K562 (cell line): Measurements from ENCODE around the gene PLEKHM2. TPM values are rescaled to one million over a fixed set of nuclear protein-coding genes. Genes with fewer than 3 reads are reported as not detected.

Experiments used
- ATAC-seq: fragments of 200-7000 bp; cut with Tn5 transposase; 3 replicates; pipeline ENCODE4 v1.9.1; 2020; ENCODE audit warnings: moderate library complexity
- BruUV-seq: library from RNA; stranded (reverse); fragments of 400-500 nt; replicated peaks from 2 replicates; lab custom pipeline; 2021; lab: Mats Ljungman, UMichigan
- CTCF ChIA-PET: fragments of 300-600 bp; formaldehyde crosslinking; extraction: SDS; loops from one replicate; lab custom pipeline; 2021; ENCODE audit warnings: low intra/inter-chr PET ratio; lab: Yijun Ruan, JAX
- POLR2A ChIA-PET: fragments of 300-600, 350-650 bp; sonication (Branson Sonifier 250); formaldehyde crosslinking; extraction: SDS; loops from one replicate; lab custom pipeline; 2021; ENCODE audit warnings: antibody characterized with exemption, inconsistent platforms; lab: Yijun Ruan, JAX
- DNase-seq, 4 experiments: peaks; one replicate each; pipeline versions ENCODE4 v3.0.0 to v3.0.0-alpha.2; 2011 to 2018; ENCODE audit warnings: low spot score in 3 of 4, mixed read lengths in 3 of 4; ENCODE audit errors: extremely low read depth in 1 of 4
- FAIRE-seq: peaks from 2 replicates; lab custom pipeline; 2011; peaks lifted over from hg19 to GRCh38; lab: Jason Lieb, UNC
- H2AFZ ChIP-seq: 2 replicates; pipeline ENCODE4 v1.6.0; 2011; ENCODE audit warnings: low read depth, low read length, control low read depth, inconsistent platforms
- H3K27ac ChIP-seq: fragments of 200-600 bp; 3 replicates; pipeline ENCODE4 v1.8.0; 2011; ENCODE audit warnings: low read depth, mild to moderate bottlenecking, control low read depth, inconsistent platforms, low read length, moderate library complexity, mixed read lengths; ENCODE audit errors: extremely low read depth
- H3K27me3 ChIP-seq, 2 experiments: fragments of 300-600 bp in 1 of 2; 2 replicates in 1 of 2; 3 replicates in 1 of 2; pipeline versions ENCODE4 v1.6.0 to v1.8.0; 2011; ENCODE audit warnings: inconsistent platforms in 2 of 2, low read length in 2 of 2, mild to moderate bottlenecking in 1 of 2, mixed read lengths in 1 of 2, moderate library complexity in 1 of 2; ENCODE audit not compliant: control insufficient read depth in 2 of 2, insufficient read depth in 2 of 2
- H3K36me3 ChIP-seq: fragments of 300-600 bp; 3 replicates; pipeline ENCODE4 v1.8.0; 2011; ENCODE audit warnings: mild to moderate bottlenecking, low read length, inconsistent platforms; ENCODE audit not compliant: control insufficient read depth, insufficient read depth
- H3K4me1 ChIP-seq, 2 experiments: fragments of 200-600 bp in 1 of 2; replicated peaks in 1 of 2; 2 replicates in 1 of 2; 3 replicates in 1 of 2; pipeline versions ENCODE4 v1.5.1 to v1.8.0; 2011; ENCODE audit warnings: inconsistent platforms in 2 of 2, low read length in 2 of 2, mild to moderate bottlenecking in 1 of 2, mixed read lengths in 1 of 2, moderate library complexity in 1 of 2; ENCODE audit not compliant: control insufficient read depth in 2 of 2, insufficient read depth in 2 of 2
- H3K4me2 ChIP-seq: 2 replicates; pipeline ENCODE4 v1.6.1; 2011; ENCODE audit warnings: low read length, control low read depth, inconsistent platforms, mixed read lengths; ENCODE audit not compliant: insufficient read depth
- H3K4me3 ChIP-seq: fragments of 200-600 bp; sonication (generic), shearing (Covaris generic); 2 replicates; pipeline ENCODE4 v1.5.1; 2016; ENCODE audit warnings: control low read depth, inconsistent platforms
- H3K79me2 ChIP-seq: fragments of 200-600 bp; 3 replicates; pipeline ENCODE4 v1.8.0; 2011; ENCODE audit warnings: low read length, inconsistent platforms; ENCODE audit not compliant: control insufficient read depth, insufficient read depth
- H3K9ac ChIP-seq, 2 experiments: 2 replicates each; pipeline versions ENCODE4 v1.6.0 to v1.6.1; 2011; ENCODE audit warnings: low read depth in 2 of 2, low read length in 2 of 2, control low read depth in 1 of 2, inconsistent platforms in 1 of 2, mild to moderate bottlenecking in 1 of 2, mixed read lengths in 1 of 2; ENCODE audit not compliant: insufficient read depth in 1 of 2
- H3K9me1 ChIP-seq: one replicate; pipeline ENCODE4 v1.6.0; 2011; ENCODE audit warnings: inconsistent platforms, mild to moderate bottlenecking, low read length, moderate library complexity; ENCODE audit not compliant: control insufficient read depth, insufficient read depth
- H3K9me3 ChIP-seq: replicated peaks from 2 replicates; pipeline ENCODE4 v1.5.1; 2011; ENCODE audit warnings: low read depth, low read length, inconsistent platforms; ENCODE audit not compliant: control insufficient read depth, insufficient read depth
- H4K20me1 ChIP-seq: replicated peaks from 2 replicates; pipeline ENCODE4 v1.6.1; 2011; ENCODE audit warnings: low read length, inconsistent platforms, mixed read lengths; ENCODE audit not compliant: control insufficient read depth, insufficient read depth
- BHLHE40 ChIP-seq: IDR thresholded peaks from 2 replicates; pipeline ENCODE4 v1.6.1; 2011; ENCODE audit warnings: low read length, improper control_type of control experiment
- HDAC2 ChIP-seq: fragments of 450-650 bp; IDR thresholded peaks from 2 replicates; pipeline ENCODE4 v1.6.1; 2016; ENCODE audit warnings: mild to moderate bottlenecking
- WGBS: fragments of 100-300 bp; shearing (Covaris generic); methylation state at CpG from one replicate; pipeline ENCODE4 v1.1.6; 2016; ENCODE audit warnings: low coverage, mixed read lengths; ENCODE audit not compliant: insufficient coverage; ENCODE audit errors: missing lambda C conversion rate; 5-methylcytosine and 5-hydroxymethylcytosine counted together
- in situ Hi-C: fragments of 300-500 bp; cut with MboI; formaldehyde crosslinking; loops from 4 replicates; pipeline ENCODE4 v1.15.0; 2018; ENCODE audit warnings: inconsistent platforms, mixed read lengths
- intact Hi-C: fragments of 100-400 bp; cut with micrococcal nuclease; formaldehyde crosslinking; loops from 2 replicates; pipeline ENCODE4 v1.14.2; 2022
- polyA plus RNA-seq, 8 experiments: library from polyadenylated mRNA; depleted of rRNA in 4 of 8; stranded (reverse) in 5 of 8; unstranded in 3 of 8; fragments of >200 nt; fragmentation: Nextera tagmentation in 2 of 8; fragmentation: Illumina TruSeq in 1 of 8; extraction: Ambion mirVana in 2 of 8; extraction: Trizol in 1 of 8; gene quantifications; 2 replicates each; pipeline versions ENCODE4 v1.2.1 to v1.2.3, GENCODE V29; 2011 to 2014; ENCODE audit warnings: inconsistent platforms in 1 of 8, missing spikeins in 1 of 8
- total RNA-seq, 7 experiments: library from RNA; depleted of rRNA in 6 of 7; stranded (reverse); fragments of >200 nt in 6 of 7; fragmentation: Illumina TruSeq in 2 of 7; extraction: Trizol in 2 of 7; gene quantifications; 2 replicates each; pipeline versions ENCODE4 v1.2.1 to v1.2.3, GENCODE V29; 2011 to 2021; ENCODE audit warnings: low replicate concordance in 1 of 7
- TF ChIP-seq, protein P1 (sequence below): fragments of 450-650 bp; formaldehyde crosslinking; IDR thresholded peaks from 2 replicates; pipeline ENCODE4 v1.4.0; 2020; ENCODE audit warnings: mild to moderate bottlenecking, mixed read lengths
- TF ChIP-seq, protein P2 (sequence below): sonication (generic); formaldehyde crosslinking; IDR thresholded peaks from 2 replicates; pipeline ENCODE4 v1.9.0; 2022; ENCODE audit warnings: mild to moderate bottlenecking, missing genetic modification reagents

Gene PLEKHM2
- total and polyA plus RNA-seq, 9 of the 15 experiments (the other 6 are each of a cell fraction or from before 2014, with no cell fraction given) = 0.27 to 63.7 (median 33.2) TPM

GRCh38 chr1:15765495-15766194 lies 81.5 kb downstream of the PLEKHM2 start (continued):
- peak; percentile 14; the same call in 1 of the 2 replicates for TF ChIP-seq BHLHE40
- TF ChIP-seq, all 486 proteins: peak for 23

- DNase-seq (no peak), FAIRE-seq (no peak), ATAC-seq (no peak)
- Histone ChIP-seq H3K4me3 (no peak overlapping the region), H3K9ac (0 out of 4 replicates have a peak overlapping the region, but pooled peaks of 1 of the 2 experiments have one; percentile 43), H3K4me2 (no peak overlapping the region), H3K27ac (no peak overlapping the region), H3K36me3 (no peaks in the 10 kb centered on the region), H2AFZ (no peak overlapping the region), H3K9me3 (no peaks in the 10 kb centered on the region; the same call in 1 of the 2 replicates), H3K79me2 (no peaks in the 10 kb centered on the region), H3K9me1 (no peaks in the 10 kb centered on the region), H4K20me1 (0 out of 2 replicates have a peak, but pooled peaks cover 3% of the 10 kb centered on the region), H3K4me1 (peaks cover 0 to 19% of the 10 kb centered on the region in 2 experiments; a peak in 3 of 5 replicates), H3K27me3 (peaks cover 27 to 71% of the 10 kb centered on the region in 2 experiments)
- intact Hi-C loops (no loop called here), in situ Hi-C loops (no loop called here)
- WGBS = 9% methylated on average over 5 of the region's 5 CpGs
- TF ChIP-seq HDAC2 = no peak
- TF ChIP-seq, protein P1, sequence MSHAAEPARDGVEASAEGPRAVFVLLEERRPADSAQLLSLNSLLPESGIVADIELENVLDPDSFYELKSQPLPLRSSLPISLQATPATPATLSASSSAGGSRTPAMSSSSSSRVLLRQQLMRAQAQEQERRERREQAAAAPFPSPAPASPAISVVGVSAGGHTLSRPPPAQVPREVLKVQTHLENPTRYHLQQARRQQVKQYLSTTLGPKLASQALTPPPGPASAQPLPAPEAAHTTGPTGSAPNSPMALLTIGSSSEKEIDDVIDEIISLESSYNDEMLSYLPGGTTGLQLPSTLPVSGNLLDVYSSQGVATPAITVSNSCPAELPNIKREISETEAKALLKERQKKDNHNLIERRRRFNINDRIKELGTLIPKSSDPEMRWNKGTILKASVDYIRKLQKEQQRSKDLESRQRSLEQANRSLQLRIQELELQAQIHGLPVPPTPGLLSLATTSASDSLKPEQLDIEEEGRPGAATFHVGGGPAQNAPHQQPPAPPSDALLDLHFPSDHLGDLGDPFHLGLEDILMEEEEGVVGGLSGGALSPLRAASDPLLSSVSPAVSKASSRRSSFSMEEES (CRISPR knock-in tag) = 0 out of 2 replicates have a peak, but pooled peaks have one; percentile 8
- TF ChIP-seq, protein P2, sequence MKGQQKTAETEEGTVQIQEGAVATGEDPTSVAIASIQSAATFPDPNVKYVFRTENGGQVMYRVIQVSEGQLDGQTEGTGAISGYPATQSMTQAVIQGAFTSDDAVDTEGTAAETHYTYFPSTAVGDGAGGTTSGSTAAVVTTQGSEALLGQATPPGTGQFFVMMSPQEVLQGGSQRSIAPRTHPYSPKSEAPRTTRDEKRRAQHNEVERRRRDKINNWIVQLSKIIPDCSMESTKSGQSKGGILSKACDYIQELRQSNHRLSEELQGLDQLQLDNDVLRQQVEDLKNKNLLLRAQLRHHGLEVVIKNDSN (CRISPR knock-in tag) = peak; percentile 37
- ChIA-PET CTCF (no interaction called here), POLR2A (interaction anchor here (1.0 kb wide), 1 partner anchor 10 kb away, joined by 4 read pairs; no protein-coding TSS in a partner anchor)
- no TSS peak for BruUV-seq
Measured at GRCh38 chr1:15767941-15768340, 83.8 kb downstream of the PLEKHM2 start.
